ENCODE results near the gene HOXA13. TPM values are rescaled to one million over a fixed set of nuclear protein-coding genes. Genes with fewer than 3 reads are reported as not detected.

HOXA13 gene
- total RNA-seq, 1 experiment from 2014 or later, result 12.1 TPM

GRCh38 chr7:27160145-27160545, 39.7 kb downstream of the HOXA13 start:
- peak overlapping the region; percentile 91 for H2AFZ ChIP-seq (ENCODE audit: low read length)
- no peaks in the 10 kb centered on the region for H3K27me3 ChIP-seq (ENCODE audit: low read length)
- peaks cover 20% of the 10 kb centered on the region for H3K4me1 ChIP-seq (ENCODE audit: insufficient read depth, low read length)
- DNase-seq (peak; percentile 28), ATAC-seq (peak; percentile 3)
- H3K27ac ChIP-seq (ENCODE audit: low read length), result peak overlapping the region; percentile 97
- no peaks in the 10 kb centered on the region for H3K9me3 ChIP-seq (ENCODE audit: low read length)
- intact Hi-C loops (cut with micrococcal nuclease), result loop anchor here (2.0 to 5.0 kb wide), 5 partner anchors 493 to 1268 kb away; no protein-coding TSS in a partner anchor
- CTCF ChIA-PET, result interaction anchor here (0.6 to 2.4 kb wide), 6 partner anchors 10 to 791 kb away, joined by 3 to 26 read pairs (median 12); no protein-coding TSS in a partner anchor
- no peaks in the 10 kb centered on the region for H3K9me2 ChIP-seq (replicated peaks; ENCODE audit: low read length)
- H3F3A ChIP-seq (ENCODE audit: low read length, unreplicated experiment), result peaks cover 5% of the 10 kb centered on the region
- peaks cover 39% of the 10 kb centered on the region for H3K79me2 ChIP-seq (ENCODE audit: low read length)
- no peak for TF ChIP-seq EZH2 (IDR thresholded peaks at IDR 0.05; ENCODE audit: low read length, unreplicated experiment)
- TF ChIP-seq CTCF (conservative IDR thresholded peaks at IDR 0.05; ENCODE audit: low read depth, low read length), result no peak
- no peak for TF ChIP-seq EZH2phosphoT487 (IDR thresholded peaks at IDR 0.05; ENCODE audit: borderline replicate concordance, low read length)
- POLR2A ChIA-PET (ENCODE audit: unreplicated experiment), result no interaction called here
- H3K36me3 ChIP-seq (ENCODE audit: low read depth, low read length), result peaks cover 23% of the 10 kb centered on the region
- peak overlapping the region; percentile 84 for H3K9ac ChIP-seq (ENCODE audit: low read length)
- H4K20me1 ChIP-seq (ENCODE audit: low read length), result peaks cover 20% of the 10 kb centered on the region
- no TSS peak for BruUV-seq (replicated peaks)
- H3K4me2 ChIP-seq (ENCODE audit: low read length), result peak overlapping the region; percentile 93
- peak overlapping the region; percentile 84 for H3K4me3 ChIP-seq (ENCODE audit: low read length)

- H3K36me3 ChIP-seq (ENCODE audit: low read depth, low read length), result peaks cover 20% of the 10 kb centered on the region
- peaks cover 20% of the 10 kb centered on the region for H4K20me1 ChIP-seq (ENCODE audit: low read length)
- peaks cover 5% of the 10 kb centered on the region for H3F3A ChIP-seq (ENCODE audit: low read length, unreplicated experiment)
- ChIA-PET CTCF (interaction anchor here (0.6 to 1.2 kb wide), 2 partner anchors 16 to 304 kb away, joined by 6 read pairs; no protein-coding TSS in a partner anchor), POLR2A (ENCODE audit: unreplicated experiment) (no interaction called here)
- H3K9ac ChIP-seq (ENCODE audit: low read length), result peak overlapping the region; percentile 84
- TF ChIP-seq CTCF (conservative IDR thresholded peaks at IDR 0.05; ENCODE audit: low read depth, low read length) (no peak), EZH2 (IDR thresholded peaks at IDR 0.05; ENCODE audit: low read length, unreplicated experiment) (no peak)
- DNase-seq, result peak; percentile 52
- no peaks in the 10 kb centered on the region for H3K9me2 ChIP-seq (replicated peaks; ENCODE audit: low read length)
- H3K4me3 ChIP-seq (ENCODE audit: low read length), result peak overlapping the region; percentile 84
- no TSS peak for BruUV-seq (replicated peaks)
- peaks cover 33% of the 10 kb centered on the region for H3K79me2 ChIP-seq (ENCODE audit: low read length)
- intact Hi-C loops (cut with micrococcal nuclease), result loop anchor here (2.0 to 5.0 kb wide), 6 partner anchors 61 to 1267 kb away; no protein-coding TSS in a partner anchor
- H3K4me1 ChIP-seq (ENCODE audit: insufficient read depth, low read length), result peaks cover 20% of the 10 kb centered on the region
- peak overlapping the region; percentile 97 for H3K27ac ChIP-seq (ENCODE audit: low read length)
- peak; percentile 3 for ATAC-seq
- H3K9me3 ChIP-seq (ENCODE audit: low read length), result no peaks in the 10 kb centered on the region
- H3K4me2 ChIP-seq (ENCODE audit: low read length), result peak overlapping the region; percentile 93
- H3K27me3 ChIP-seq (ENCODE audit: low read length), result no peaks in the 10 kb centered on the region
- H2AFZ ChIP-seq (ENCODE audit: low read length), result peak overlapping the region; percentile 91
These were observed 40.4 kb downstream of the HOXA13 start for GRCh38 chr7:27159266-27160144.

Data from PC-3 (cell line).